ENCODE measurements around the gene EFNA5. TPM values are rescaled to one million over a fixed set of nuclear protein-coding genes. Genes with fewer than 3 reads are reported as not detected.

EFNA5 gene
- total and polyA plus RNA-seq, 2 of the 13 experiments (the other 11 are each of a cell fraction or from before 2014, with no cell fraction given) = not detected

GRCh38 chr5:107474716-107475489 is 195.8 kb downstream of the EFNA5 start (continued):
- TF ChIP-seq KAT2B (IDR thresholded peaks at IDR 0.05; ENCODE audit: borderline replicate concordance, low read depth, low read length) (no peak), ZBTB1 (CRISPR knock-in tag; IDR thresholded peaks at IDR 0.05; ENCODE audit: borderline replicate concordance) (no peak), HMG20B (CRISPR knock-in tag; conservative IDR thresholded peaks at IDR 0.05) (no peak), ATAD3A (CRISPR knock-in tag; IDR thresholded peaks at IDR 0.05) (no peak)
- TF ChIP-seq, protein P1, sequence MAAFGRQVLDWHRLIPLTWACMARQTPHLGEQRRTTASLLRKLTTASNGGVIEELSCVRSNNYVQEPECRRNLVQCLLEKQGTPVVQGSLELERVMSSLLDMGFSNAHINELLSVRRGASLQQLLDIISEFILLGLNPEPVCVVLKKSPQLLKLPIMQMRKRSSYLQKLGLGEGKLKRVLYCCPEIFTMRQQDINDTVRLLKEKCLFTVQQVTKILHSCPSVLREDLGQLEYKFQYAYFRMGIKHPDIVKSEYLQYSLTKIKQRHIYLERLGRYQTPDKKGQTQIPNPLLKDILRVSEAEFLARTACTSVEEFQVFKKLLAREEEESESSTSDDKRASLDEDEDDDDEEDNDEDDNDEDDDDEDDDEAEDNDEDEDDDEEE (CRISPR knock-in tag; IDR thresholded peaks at IDR 0.05) = no peak

GRCh38 chr5:107474361-107474715 is 196.4 kb downstream of the EFNA5 start:
- WGBS (ENCODE audit: low lambda C conversion rate) = 13% methylated on average over 3 of the region's 3 CpGs
- no peaks in the 10 kb centered on the region for H3K4me1 ChIP-seq (ENCODE audit: insufficient read depth, low read length)
- H3K4me3 ChIP-seq (replicated peaks in 1 of 3; ENCODE audit: insufficient read depth in 1 of 3, low read depth in 2 of 3, low read length in 3 of 3) = no peak overlapping the region
- no peaks in the 10 kb centered on the region for H4K20me1 ChIP-seq (ENCODE audit: insufficient read depth, low read length)
- DNase-seq (ENCODE audit: low spot score) (no peak), ATAC-seq (no peak), FAIRE-seq (no peak)
- no peak overlapping the region for H3K27ac ChIP-seq (ENCODE audit: extremely low read length, insufficient read depth, low read length)
- H3K9ac ChIP-seq (ENCODE audit: insufficient read depth, low read depth, low read length) = no peak overlapping the region
- CTCF ChIA-PET (ENCODE audit: low intra/inter-chr PET ratio, low total read pairs) = no interaction called here
- no peaks in the 10 kb centered on the region for H3K36me3 ChIP-seq (replicated peaks in 1 of 2; ENCODE audit: control insufficient read depth in 1 of 2, insufficient read depth in 2 of 2, low read length in 2 of 2)
- H3K27me3 ChIP-seq (ENCODE audit: control insufficient read depth in 1 of 2, insufficient read depth in 2 of 2, low read length in 2 of 2) = peaks cover 0 to 2% of the 10 kb centered on the region in 2 experiments; a peak in 1 of 5 replicates
- in situ Hi-C loops (cut with HindIII; ENCODE audit: extremely low pct_ligation_motif_present, low pct_unique_long_range_greater_than_20kb) (no loop called here), intact Hi-C loops (cut with micrococcal nuclease; ENCODE audit: unreplicated experiment) (no loop called here)
- TF ChIP-seq ZC3H4 (CRISPR knock-in tag; IDR thresholded peaks at IDR 0.05; ENCODE audit: borderline replicate concordance) = no peak
- no peak for TF ChIP-seq SKI (IDR thresholded peaks at IDR 0.05; ENCODE audit: partially characterized antibody)
- TF ChIP-seq ZNF329 (CRISPR knock-in tag; IDR thresholded peaks at IDR 0.05; ENCODE audit: low read depth) = no peak
- no peak for TF ChIP-seq MEIS2 (CRISPR knock-in tag; IDR thresholded peaks at IDR 0.05)
- no peak for TF ChIP-seq SRY (CRISPR knock-in tag; IDR thresholded peaks at IDR 0.05)
- no peak for TF ChIP-seq SP5 (CRISPR knock-in tag; IDR thresholded peaks at IDR 0.05; ENCODE audit: borderline replicate concordance, low read depth)
- POLR2A ChIA-PET = no interaction called here
- BruUV-seq (replicated peaks) = no TSS peak
- no peak overlapping the region for H2AFZ ChIP-seq (ENCODE audit: low read length)
- H3K79me2 ChIP-seq (ENCODE audit: insufficient read depth, low read length) = no peaks in the 10 kb centered on the region
- no peaks in the 10 kb centered on the region for H3K9me3 ChIP-seq (ENCODE audit: low read length)
- H3K4me2 ChIP-seq (ENCODE audit: low read depth, low read length) = no peak overlapping the region

Data from HepG2 (cell line).